Cerebellar nuclear complex (tissue), 1 donor: ENCODE data around the gene LPAR5.

Experiments
- DNase-seq, 2 experiments: peaks; one replicate each; lab custom pipeline; 2025; lab: John Stamatoyannopoulos, UW

Gene LPAR5

GRCh38 chr12:6638305-6638704 lies 2.5 kb upstream of the LPAR5 start:
- DNase-seq = no peak

GRCh38 chr12:6635375-6635855 lies 344 bp downstream of the LPAR5 start:
- DNase-seq = no peak

- DNase-seq = no peak
These were observed 3.5 kb downstream of the LPAR5 start for GRCh38 chr12:6632026-6632983.

- DNase-seq = no peak
These were observed 4.2 kb downstream of the LPAR5 start for GRCh38 chr12:6631549-6631961.

- peak in 1 of 2 experiments; percentile 9 for DNase-seq
These were observed 5.0 kb downstream of the LPAR5 start for GRCh38 chr12:6630736-6631135.

GRCh38 chr12:6627616-6628015 lies 8.1 kb downstream of the LPAR5 start:
- no peak for DNase-seq

- no peak for DNase-seq
These were observed 9.0 kb downstream of the LPAR5 start for GRCh38 chr12:6626654-6627283.

- no peak for DNase-seq
These were observed 14.9 kb downstream of the LPAR5 start for GRCh38 chr12:6620885-6621274.

GRCh38 chr12:6620137-6620884 lies 15.4 kb downstream of the LPAR5 start:
- no peak for DNase-seq

GRCh38 chr12:6618483-6619225 lies 17.1 kb downstream of the LPAR5 start:
- DNase-seq = no peak

GRCh38 chr12:6615802-6616201 lies 20.0 kb downstream of the LPAR5 start:
- no peak for DNase-seq

- DNase-seq = no peak
These were observed 21.1 kb downstream of the LPAR5 start for GRCh38 chr12:6614513-6615172.

- peak; percentile 86 to 88 for DNase-seq
These were observed 21.8 kb downstream of the LPAR5 start for GRCh38 chr12:6613776-6614512.

GRCh38 chr12:6613015-6613775 lies 22.6 kb downstream of the LPAR5 start:
- peak; percentile 74 to 86 for DNase-seq

- no peak for DNase-seq
These were observed 23.1 kb downstream of the LPAR5 start for GRCh38 chr12:6612652-6613014.

- DNase-seq = no peak
These were observed 23.5 kb downstream of the LPAR5 start for GRCh38 chr12:6612247-6612646.

GRCh38 chr12:6608592-6609281 lies 27.0 kb downstream of the LPAR5 start:
- DNase-seq = no peak

- DNase-seq = peak in 1 of 2 experiments; percentile 53
These were observed 27.8 kb downstream of the LPAR5 start for GRCh38 chr12:6607751-6608591.
